ENCODE results near the gene LTBR.

- TF ChIP-seq CTCF (IDR thresholded peaks at IDR 0.05) (no peak), POLR2A (IDR thresholded peaks at IDR 0.05) (no peak)
Observed at GRCh38 chr12:6340032-6340638, 43.8 kb upstream of the LTBR start.
